Effector CD8-positive, alpha-beta T cell (primary cell): Measurements from ENCODE around the gene TRIM38.
A peak's percentile ranks its signal among the peaks of the same experiment; 100 is the strongest.
"Not testable (repeated sequence)": the region's sequence is repeated elsewhere in the genome, so short reads cannot be mapped to it uniquely, and the experiment has no call there.

Experiments used
- DNase-seq: peaks from one replicate; lab custom pipeline; 2025; lab: John Stamatoyannopoulos, UW

Gene TRIM38

GRCh38 chr6:26006086-26006939, 43.7 kb downstream of the TRIM38 start:
- no peak for DNase-seq

DNA sequence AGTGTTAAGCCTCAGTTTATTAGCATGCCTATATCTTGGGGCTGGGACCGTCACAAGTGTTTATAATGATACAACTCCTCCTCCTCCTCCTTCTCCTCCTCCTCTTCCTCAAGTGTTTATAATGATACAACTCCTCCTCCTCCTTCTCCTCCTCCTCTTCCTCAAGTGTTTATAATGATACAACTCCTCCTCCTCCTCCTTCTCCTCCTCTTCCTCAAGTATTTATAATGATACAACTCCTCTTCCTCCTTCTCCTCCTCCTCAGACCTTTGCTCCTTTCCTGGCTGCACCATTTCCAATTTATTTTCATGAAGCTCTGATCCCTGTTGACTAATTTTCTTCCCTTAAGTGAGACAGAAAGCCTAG, 44.3 kb downstream of the TRIM38 start:
- not testable (repeated sequence) for DNase-seq

GRCh38 chr6:26008470-26008869, 45.9 kb downstream of the TRIM38 start:
- DNase-seq: no peak

GRCh38 chr6:26009817-26010216, 47.2 kb downstream of the TRIM38 start:
- DNase-seq: no peak

GRCh38 chr6:26012061-26012460, 49.5 kb downstream of the TRIM38 start:
- DNase-seq: no peak

DNA sequence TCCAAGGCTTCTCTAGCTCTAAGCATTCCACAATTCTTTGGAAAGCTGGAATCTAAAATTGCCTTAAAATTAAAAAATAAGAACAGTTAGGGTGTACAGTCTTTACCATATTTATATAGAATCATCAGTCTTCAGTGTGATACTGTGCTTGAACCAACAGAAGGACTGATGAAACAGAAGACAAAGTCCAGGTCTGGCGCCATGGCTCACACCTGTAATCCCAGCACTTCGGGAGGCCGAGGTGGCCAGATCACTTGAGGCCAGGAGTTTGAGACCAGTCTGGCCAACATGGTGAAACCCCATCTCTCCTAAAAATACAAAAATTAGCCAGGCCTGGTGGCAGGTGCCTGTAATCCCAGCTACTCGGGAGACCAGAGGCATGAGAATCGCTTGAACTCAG, 51.8 kb downstream of the TRIM38 start:
- DNase-seq: not testable (repeated sequence)

- DNase-seq: no peak
Observed at GRCh38 chr6:26016245-26016962, 53.8 kb downstream of the TRIM38 start.

- DNase-seq: no peak
Observed at GRCh38 chr6:26016963-26017631, 54.5 kb downstream of the TRIM38 start.

GRCh38 chr6:26017632-26017966, 55.0 kb downstream of the TRIM38 start:
- peak; percentile 46 for DNase-seq

GRCh38 chr6:26019261-26019830, 56.7 kb downstream of the TRIM38 start:
- DNase-seq: no peak

DNA sequence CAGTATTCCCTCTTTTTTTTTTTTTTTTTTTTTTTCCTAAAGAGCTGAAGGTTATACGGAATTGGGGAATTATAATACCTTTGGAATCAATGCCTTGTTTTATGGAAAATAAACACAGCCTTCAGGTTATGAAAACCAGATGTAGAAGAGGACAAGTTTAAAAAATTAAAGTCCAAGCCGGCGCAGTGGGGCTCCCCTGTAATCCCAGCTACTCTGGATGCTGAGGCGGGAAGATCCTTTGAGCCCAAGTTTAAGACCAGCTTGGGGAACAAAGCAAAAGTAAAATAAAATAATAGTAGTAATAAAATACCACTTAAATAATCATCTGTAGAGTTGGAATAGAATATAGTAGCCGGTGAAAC, 57.3 kb downstream of the TRIM38 start:
- no peak for DNase-seq

DNA sequence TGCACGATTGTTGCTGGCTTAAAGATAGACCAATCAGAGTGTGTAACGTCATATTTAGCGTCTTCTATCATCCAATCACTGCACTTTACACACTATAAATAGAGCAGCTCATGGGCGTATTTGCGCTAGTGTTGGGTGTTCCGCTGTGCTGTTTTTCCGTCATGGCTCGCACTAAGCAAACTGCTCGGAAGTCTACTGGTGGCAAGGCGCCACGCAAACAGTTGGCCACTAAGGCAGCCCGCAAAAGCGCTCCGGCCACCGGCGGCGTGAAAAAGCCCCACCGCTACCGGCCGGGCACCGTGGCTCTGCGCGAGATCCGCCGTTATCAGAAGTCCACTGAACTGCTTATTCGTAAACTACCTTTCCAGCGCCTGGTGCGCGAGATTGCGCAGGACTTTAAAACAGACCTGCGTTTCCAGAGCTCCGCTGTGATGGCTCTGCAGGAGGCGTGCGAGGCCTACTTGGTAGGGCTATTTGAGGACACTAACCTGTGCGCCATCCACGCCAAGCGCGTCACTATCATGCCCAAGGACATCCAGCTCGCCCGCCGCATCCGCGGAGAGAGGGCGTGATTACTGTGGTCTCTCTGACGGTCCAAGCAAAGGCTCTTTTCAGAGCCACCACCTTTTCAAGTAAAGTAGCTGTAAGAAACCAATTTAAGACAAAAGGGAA, 57.9 kb downstream of the TRIM38 start:
- peak; percentile 68 for DNase-seq

DNA sequence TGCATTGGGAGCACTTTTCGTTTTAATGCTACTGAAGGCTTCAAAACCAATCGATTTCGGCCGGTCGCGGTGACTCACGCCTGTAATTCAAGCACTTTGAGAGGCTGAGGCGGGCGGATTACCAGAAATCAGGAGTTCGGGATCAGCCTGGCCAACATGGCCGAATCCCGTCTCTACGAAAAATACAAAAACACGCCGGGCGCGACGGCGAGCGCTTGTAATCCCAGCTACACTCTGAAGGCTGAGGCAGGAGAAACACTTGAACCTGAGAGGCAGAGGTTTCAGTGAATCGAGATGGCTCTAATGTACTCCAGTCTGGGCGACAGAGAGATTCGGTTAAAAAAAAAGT, 58.4 kb downstream of the TRIM38 start:
- peak; percentile 31 for DNase-seq

GRCh38 chr6:26021350-26022131, 58.9 kb downstream of the TRIM38 start:
- DNase-seq: peak; percentile 81

- DNase-seq: peak; percentile 7
Observed at GRCh38 chr6:26022132-26022472, 59.5 kb downstream of the TRIM38 start.

DNA sequence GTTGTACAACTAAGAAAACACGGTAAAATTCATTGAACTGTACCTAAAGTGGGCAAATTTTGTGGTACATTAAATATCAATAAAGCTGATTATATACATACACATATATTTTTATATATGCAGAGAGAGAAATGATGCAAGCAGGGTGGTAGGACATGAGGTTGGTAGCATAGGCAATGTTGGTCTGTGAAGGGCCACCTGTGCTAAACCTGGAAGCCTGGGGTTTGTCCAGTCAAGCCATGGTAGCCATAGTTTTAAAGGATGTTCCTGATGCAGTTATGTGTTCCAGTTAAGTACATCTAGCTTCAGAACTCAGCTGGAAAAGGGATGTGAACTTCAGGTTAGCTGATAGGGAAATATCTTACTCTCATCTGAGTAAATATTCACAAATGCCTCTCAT, 60.1 kb downstream of the TRIM38 start:
- no peak for DNase-seq

DNA sequence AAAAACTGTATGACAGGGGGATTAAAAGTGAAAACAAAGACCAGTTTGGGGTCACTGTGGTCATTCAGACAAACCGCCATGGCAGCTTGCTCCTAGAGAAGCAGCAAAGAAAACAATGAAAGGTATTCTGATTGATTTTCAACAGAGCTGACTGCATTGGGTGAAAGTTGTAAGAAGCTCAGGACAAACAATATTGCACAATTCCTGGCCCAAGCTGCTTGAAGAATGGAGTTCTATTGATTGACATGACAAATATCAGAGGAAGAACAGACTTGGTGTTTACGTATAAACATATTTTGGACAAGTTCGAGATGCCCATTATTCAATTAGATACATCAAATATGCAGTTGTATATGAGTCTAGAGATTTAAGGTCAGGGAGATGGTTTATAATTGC, 62.0 kb downstream of the TRIM38 start:
- no peak for DNase-seq

DNA sequence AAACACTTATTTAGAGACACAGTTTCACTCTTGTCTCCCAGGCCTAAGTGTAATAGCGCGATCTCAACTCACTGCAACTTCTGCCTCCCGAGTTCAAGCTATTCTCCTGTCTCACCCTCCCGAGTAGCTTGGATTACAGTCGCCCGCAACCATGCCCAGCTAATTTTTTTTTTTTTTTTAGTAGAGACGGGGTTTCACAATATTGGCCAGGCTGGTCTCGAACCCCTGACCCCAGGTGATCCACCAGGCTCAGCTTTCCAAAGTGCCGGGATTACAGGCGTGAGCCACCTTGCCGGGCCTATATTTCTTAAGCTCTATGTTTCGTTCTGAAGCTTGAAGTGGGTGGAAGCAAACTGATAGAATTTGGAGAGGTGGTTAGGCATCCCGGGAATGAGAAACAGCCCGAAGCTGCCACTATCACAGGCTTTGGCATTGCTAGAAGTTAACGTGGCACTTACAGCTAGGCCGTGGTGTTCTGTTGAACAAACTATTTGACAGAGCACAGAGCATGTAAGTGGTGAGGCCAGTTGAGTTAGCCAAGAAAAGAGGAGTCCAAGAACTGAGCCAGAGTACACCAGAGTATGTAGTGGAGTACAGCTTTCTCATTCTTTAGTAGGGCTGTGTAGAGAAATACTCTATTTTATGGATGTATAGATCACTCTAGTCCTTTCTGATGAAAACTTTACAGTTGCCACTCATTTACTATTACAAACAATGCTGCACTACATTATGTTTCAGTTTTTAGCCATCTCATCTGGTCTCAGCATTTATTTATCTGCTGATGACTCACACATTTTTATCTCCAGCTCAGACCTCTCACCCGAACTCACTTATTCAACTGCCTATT, 62.7 kb downstream of the TRIM38 start:
- DNase-seq: no peak

DNA sequence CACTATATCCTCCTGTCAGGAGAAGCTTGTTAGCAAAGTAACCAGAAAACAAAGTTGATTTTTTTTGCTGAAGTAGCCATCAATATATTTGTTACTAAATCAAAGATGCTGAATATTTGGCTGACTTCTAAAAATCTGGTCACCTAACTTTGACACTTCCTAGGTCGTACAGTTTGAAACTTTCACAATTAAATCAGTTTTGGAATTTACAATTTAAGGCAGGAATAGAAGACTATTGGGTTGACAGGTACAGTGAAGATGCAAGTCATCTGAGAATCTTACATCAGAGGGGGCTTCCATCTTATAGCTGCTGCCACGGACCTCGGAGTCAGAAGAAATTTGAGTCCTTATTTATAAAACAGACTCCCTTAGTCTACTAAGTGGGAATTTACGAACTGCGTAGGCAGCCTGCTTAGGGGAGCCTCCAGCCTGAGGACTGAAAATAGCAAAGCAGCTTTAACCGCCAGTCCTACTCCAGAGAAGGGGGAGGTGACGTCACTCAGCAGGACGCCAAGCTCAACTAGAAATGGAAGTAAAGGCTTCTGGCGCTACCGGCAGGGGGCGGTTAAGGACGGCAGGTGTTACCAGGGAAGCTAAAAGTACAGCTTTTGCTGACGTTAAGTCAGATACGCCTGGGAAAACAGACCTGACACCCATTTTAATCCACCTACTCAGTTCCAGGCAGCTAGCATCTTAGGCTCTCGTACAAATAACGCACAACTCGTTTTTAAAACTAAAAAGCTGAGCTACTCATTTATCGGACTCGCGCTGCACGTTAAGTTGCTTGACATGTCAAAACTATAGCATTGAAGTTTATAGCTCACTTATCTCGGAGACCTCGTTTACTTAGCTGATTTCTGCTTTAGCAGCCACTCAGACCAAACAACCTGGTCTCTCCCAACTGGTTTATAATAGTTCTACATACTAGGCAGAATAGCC, 63.6 kb downstream of the TRIM38 start:
- peak; percentile 86 for DNase-seq
